Measurements from ENCODE around the gene NSUN3.

- no peak for TF ChIP-seq SIN3A (IDR thresholded peaks at IDR 0.05; ENCODE audit: borderline replicate concordance, insufficient read depth, low read length)
- TF ChIP-seq, protein P1, sequence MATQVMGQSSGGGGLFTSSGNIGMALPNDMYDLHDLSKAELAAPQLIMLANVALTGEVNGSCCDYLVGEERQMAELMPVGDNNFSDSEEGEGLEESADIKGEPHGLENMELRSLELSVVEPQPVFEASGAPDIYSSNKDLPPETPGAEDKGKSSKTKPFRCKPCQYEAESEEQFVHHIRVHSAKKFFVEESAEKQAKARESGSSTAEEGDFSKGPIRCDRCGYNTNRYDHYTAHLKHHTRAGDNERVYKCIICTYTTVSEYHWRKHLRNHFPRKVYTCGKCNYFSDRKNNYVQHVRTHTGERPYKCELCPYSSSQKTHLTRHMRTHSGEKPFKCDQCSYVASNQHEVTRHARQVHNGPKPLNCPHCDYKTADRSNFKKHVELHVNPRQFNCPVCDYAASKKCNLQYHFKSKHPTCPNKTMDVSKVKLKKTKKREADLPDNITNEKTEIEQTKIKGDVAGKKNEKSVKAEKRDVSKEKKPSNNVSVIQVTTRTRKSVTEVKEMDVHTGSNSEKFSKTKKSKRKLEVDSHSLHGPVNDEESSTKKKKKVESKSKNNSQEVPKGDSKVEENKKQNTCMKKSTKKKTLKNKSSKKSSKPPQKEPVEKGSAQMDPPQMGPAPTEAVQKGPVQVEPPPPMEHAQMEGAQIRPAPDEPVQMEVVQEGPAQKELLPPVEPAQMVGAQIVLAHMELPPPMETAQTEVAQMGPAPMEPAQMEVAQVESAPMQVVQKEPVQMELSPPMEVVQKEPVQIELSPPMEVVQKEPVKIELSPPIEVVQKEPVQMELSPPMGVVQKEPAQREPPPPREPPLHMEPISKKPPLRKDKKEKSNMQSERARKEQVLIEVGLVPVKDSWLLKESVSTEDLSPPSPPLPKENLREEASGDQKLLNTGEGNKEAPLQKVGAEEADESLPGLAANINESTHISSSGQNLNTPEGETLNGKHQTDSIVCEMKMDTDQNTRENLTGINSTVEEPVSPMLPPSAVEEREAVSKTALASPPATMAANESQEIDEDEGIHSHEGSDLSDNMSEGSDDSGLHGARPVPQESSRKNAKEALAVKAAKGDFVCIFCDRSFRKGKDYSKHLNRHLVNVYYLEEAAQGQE (IDR thresholded peaks at IDR 0.05; ENCODE audit: insufficient read depth in 1 of 2, low read depth in 2 of 2, low read length in 2 of 2), result no peak
Observed at GRCh38 chr3:94117729-94118128, 54.9 kb downstream of the NSUN3 start.

Data from PFSK-1 (cell line).